Measurements from ENCODE around the gene CNMD.

The CNMD gene

GRCh38 chr13:52736891-52737290, 2.7 kb downstream of the CNMD start:
- TF ChIP-seq CTCF (IDR thresholded peaks at IDR 0.05; ENCODE audit: low read length) (no peak), EZH2 (IDR thresholded peaks at IDR 0.05; ENCODE audit: borderline replicate concordance, low read length) (no peak)
- no peak overlapping the region for H3K4me2 ChIP-seq (ENCODE audit: low read length)
- H4K20me1 ChIP-seq (ENCODE audit: insufficient read depth, low read length): no peaks in the 10 kb centered on the region
- H3K36me3 ChIP-seq (ENCODE audit: insufficient read depth, low read length): no peaks in the 10 kb centered on the region
- H3K4me3 ChIP-seq (ENCODE audit: low read depth, low read length, poor library complexity, severe bottlenecking): no peak overlapping the region
- no peaks in the 10 kb centered on the region for H3K27me3 ChIP-seq (ENCODE audit: insufficient read depth, low read length)
- H2AFZ ChIP-seq (ENCODE audit: low read length): no peak overlapping the region
- H3K79me2 ChIP-seq (ENCODE audit: insufficient read depth, low read length): no peaks in the 10 kb centered on the region
- no peak overlapping the region for H3K27ac ChIP-seq (ENCODE audit: low read depth, low read length, poor library complexity, severe bottlenecking)
- no peak overlapping the region for H3K9ac ChIP-seq (ENCODE audit: low read length)
- H3F3A ChIP-seq (ENCODE audit: insufficient read depth, low read length): no peaks in the 10 kb centered on the region
- no peaks in the 10 kb centered on the region for H3K9me3 ChIP-seq (ENCODE audit: low read length)
- no peaks in the 10 kb centered on the region for H3K4me1 ChIP-seq (ENCODE audit: insufficient read depth, low read length, severe bottlenecking)
- H3K9me2 ChIP-seq (ENCODE audit: low read depth, low read length): no peaks in the 10 kb centered on the region

GRCh38 chr13:52734075-52734623, 5.5 kb downstream of the CNMD start:
- Histone ChIP-seq H3K36me3 (ENCODE audit: insufficient read depth, low read length) (no peaks in the 10 kb centered on the region), H3K27ac (ENCODE audit: low read depth, low read length, poor library complexity, severe bottlenecking) (no peak overlapping the region)
- no peak for TF ChIP-seq EZH2 (IDR thresholded peaks at IDR 0.05; ENCODE audit: borderline replicate concordance, low read length)
- no peak for TF ChIP-seq CTCF (IDR thresholded peaks at IDR 0.05; ENCODE audit: low read length)

GRCh38 chr13:52726258-52726657, 13.4 kb downstream of the CNMD start:
- Histone ChIP-seq H2AFZ (ENCODE audit: low read length) (no peak overlapping the region), H3K27me3 (ENCODE audit: insufficient read depth, low read length) (no peaks in the 10 kb centered on the region), H3K36me3 (ENCODE audit: insufficient read depth, low read length) (no peaks in the 10 kb centered on the region)

More at GRCh38 chr13:52734075-52734623, 5.5 kb downstream of the CNMD start:
- Histone ChIP-seq H3K4me3 (ENCODE audit: low read depth, low read length, poor library complexity, severe bottlenecking) (no peak overlapping the region), H3K4me1 (ENCODE audit: insufficient read depth, low read length, severe bottlenecking) (no peaks in the 10 kb centered on the region), H3F3A (ENCODE audit: insufficient read depth, low read length) (no peaks in the 10 kb centered on the region), H3K27me3 (ENCODE audit: insufficient read depth, low read length) (no peaks in the 10 kb centered on the region), H4K20me1 (ENCODE audit: insufficient read depth, low read length) (no peaks in the 10 kb centered on the region), H3K9me3 (ENCODE audit: low read length) (no peaks in the 10 kb centered on the region), H3K4me2 (ENCODE audit: low read length) (no peak overlapping the region), H2AFZ (ENCODE audit: low read length) (no peak overlapping the region), H3K9me2 (ENCODE audit: low read depth, low read length) (no peaks in the 10 kb centered on the region), H3K9ac (ENCODE audit: low read length) (no peak overlapping the region), H3K79me2 (ENCODE audit: insufficient read depth, low read length) (no peaks in the 10 kb centered on the region)

More at GRCh38 chr13:52726258-52726657, 13.4 kb downstream of the CNMD start:
- Histone ChIP-seq H3K4me3 (ENCODE audit: low read depth, low read length, poor library complexity, severe bottlenecking) (no peak overlapping the region), H3K27ac (ENCODE audit: low read depth, low read length, poor library complexity, severe bottlenecking) (no peak overlapping the region), H3K79me2 (ENCODE audit: insufficient read depth, low read length) (no peaks in the 10 kb centered on the region), H3K4me2 (ENCODE audit: low read length) (no peak overlapping the region), H4K20me1 (ENCODE audit: insufficient read depth, low read length) (no peaks in the 10 kb centered on the region), H3K9ac (ENCODE audit: low read length) (no peak overlapping the region), H3F3A (ENCODE audit: insufficient read depth, low read length) (no peaks in the 10 kb centered on the region), H3K9me3 (ENCODE audit: low read length) (no peaks in the 10 kb centered on the region), H3K4me1 (ENCODE audit: insufficient read depth, low read length, severe bottlenecking) (no peaks in the 10 kb centered on the region), H3K9me2 (ENCODE audit: low read depth, low read length) (no peaks in the 10 kb centered on the region)
- TF ChIP-seq CTCF (IDR thresholded peaks at IDR 0.05; ENCODE audit: low read length): no peak
- no peak for TF ChIP-seq EZH2 (IDR thresholded peaks at IDR 0.05; ENCODE audit: borderline replicate concordance, low read length)

All from OCI-LY1 (cell line).